Fibroblast of peridontal ligament (primary cell): Measurements from ENCODE around the gene AGAP3.

Experiments
- DNase-seq: peaks from one replicate; pipeline ENCODE4 v3.0.0-alpha.2; 2010; ENCODE audit errors: extremely low read depth

The AGAP3 gene

DNA sequence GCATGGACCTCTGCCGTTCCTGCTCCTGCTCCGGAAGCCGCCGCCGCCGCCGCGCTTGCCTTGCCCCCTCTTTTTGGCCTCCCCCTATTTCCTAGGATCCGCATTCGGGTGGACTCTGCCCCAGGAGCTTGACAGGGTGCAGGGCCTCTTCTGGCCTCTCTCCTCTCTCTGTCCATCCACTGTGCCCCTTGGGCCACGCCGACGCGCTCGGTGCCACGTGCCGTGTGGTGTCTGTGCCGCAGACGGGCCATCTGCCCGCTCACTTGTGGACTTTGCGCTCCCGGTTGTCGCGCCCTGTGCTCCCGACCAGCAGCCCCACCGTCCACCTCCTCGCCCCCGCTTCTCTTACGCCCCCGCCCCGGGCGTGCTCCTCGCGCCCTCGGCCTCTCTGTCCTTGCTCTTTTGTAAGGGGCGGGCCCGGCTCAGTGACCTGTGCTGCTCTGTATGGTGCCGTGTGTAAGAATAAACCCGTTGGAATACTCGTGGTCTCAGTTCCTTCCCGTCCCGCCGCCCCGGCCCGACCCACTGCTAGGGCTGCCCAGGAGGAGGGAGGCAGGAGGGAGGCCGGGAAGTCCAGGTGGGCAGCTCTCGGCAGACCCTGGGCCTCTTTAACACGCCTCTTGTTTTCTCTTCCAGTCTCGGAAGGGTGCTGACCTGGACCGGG, 37.0 kb downstream of the AGAP3 start:
- DNase-seq: no peak

DNA sequence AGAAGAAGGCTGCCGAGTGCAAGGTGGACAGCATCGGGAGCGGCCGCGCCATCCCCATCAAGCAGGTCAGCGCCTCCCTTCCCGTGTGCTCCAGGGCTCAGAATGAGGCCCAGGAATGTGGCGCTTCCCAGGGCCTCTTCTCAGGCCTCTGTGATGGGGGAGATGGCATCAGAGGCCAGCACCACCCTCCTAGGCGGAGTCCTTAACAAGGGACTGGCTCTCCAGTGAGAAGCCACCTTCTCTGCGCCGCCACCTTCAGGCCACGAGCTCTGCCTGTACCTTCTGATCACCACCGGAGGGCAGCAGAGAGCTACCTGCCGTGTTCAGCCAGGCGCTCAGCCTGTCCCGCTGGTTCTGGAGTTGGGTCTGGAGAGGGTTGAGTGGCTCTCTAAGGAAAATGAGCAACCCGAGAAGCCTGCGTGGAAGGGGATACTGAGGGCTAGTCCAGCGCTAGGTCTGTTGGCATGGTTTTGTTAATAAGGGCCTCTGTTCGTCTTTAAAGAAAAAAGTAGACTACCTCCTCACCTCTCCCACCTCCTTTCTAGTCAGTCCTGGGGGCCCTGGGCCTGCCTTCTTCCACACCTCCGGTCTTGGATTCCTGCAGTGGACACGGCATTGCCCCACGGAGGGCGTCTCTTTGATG, 37.7 kb downstream of the AGAP3 start:
- DNase-seq: peak; percentile 77

DNA sequence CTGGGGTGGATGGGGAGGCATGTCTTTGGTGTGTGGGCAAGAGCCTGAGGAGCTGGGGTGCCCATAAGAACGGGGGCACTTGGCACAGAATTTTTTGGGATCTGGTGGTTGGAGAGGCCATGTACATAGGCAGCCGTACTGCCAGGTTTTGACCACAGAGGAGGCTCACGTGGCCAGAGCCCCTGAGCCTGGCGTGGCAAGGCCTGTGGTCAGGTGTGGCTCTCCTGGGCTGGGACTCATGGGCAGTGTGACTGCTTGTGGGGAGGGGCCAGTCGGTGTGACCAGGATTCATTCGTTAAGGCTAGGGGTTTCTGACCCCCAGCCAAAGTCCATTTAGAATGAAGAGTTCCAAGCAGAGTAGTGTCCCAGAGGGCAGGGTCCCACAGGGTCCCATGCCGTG, 38.2 kb downstream of the AGAP3 start:
- DNase-seq: no peak

DNA sequence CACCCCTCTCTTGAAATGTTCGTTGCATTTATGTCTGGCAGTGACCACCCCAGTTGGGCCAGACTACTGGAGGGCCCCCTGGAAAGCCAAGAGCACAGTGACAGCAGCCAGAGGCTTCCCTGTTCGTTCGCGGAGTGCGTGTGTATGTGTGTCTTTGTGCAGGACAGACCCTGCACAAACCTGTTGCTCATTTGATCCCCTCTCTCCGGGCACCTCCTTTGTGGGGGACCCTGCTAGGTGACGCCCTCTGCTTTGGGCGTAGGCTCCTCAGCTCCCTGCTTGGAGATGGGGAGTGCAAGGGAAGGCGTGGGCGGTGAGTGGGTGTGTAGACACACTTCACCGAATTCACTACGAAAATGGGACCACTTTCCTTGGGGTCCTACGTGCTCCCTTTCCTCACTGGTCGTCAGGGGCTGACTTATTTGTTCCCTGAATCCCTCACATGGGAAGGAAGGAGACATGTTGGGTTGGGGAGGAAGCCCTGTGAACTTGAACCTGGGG, 38.7 kb downstream of the AGAP3 start:
- no peak for DNase-seq

- no peak for DNase-seq
These were observed 39.2 kb downstream of the AGAP3 start for GRCh38 chr7:151125470-151125845.

GRCh38 chr7:151125846-151126481, 39.7 kb downstream of the AGAP3 start:
- no peak for DNase-seq

DNA sequence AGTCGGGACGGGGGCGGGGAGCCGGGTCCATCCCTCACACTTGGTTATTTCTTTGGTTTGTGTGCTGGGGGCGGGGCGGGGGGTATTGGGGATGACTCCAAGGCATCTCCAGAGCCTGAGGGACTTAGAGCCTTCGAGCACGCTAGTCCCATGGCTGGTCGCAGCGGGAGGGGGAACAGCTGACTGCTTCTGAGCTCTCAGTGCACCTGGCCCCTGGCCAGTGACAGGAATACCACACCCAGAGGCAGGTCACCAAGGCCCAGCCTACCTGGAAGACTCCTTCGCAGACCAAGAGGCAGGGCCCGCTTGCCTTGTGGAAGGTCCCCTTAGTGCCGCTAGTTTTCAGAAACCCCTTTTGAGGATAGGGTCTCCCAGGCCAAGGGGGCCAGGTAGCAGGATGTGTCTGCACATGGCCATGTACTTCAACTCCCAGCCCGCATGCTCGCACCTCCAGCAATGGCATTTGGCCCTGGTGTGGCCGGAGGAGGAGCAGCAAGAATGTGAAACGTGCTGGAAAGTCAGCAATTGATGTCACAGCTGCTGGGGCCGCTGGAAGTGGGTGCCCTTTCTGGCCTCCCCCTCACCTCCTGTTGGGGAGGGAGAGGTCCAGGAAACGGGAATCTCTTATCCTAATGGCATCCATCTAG, 40.3 kb downstream of the AGAP3 start:
- DNase-seq: no peak

DNA sequence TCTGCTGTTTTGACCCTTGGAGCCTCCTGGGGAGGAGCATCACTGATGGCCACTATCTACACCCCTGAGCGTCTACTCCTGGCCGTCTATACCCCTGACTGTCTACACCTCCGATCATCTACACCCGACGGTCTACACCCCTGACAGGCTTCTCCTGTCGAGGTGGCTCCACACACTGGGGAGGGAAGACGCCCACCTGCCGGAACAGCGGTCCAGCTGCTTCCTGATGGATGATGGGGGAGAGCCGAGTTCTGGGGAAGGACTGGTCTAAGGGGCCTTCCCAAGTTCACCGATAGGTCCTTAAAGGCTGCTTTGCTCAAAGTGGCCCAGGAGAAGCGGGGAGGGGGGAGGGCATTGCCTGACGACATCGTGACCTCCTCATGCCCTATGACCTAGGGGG, 41.9 kb downstream of the AGAP3 start:
- DNase-seq: no peak

- DNase-seq: no peak
These were observed 42.4 kb downstream of the AGAP3 start for GRCh38 chr7:151128716-151129115.

- no peak for DNase-seq
These were observed 43.1 kb downstream of the AGAP3 start for GRCh38 chr7:151129117-151129959.

GRCh38 chr7:151129960-151130591, 43.8 kb downstream of the AGAP3 start:
- no peak for DNase-seq

DNA sequence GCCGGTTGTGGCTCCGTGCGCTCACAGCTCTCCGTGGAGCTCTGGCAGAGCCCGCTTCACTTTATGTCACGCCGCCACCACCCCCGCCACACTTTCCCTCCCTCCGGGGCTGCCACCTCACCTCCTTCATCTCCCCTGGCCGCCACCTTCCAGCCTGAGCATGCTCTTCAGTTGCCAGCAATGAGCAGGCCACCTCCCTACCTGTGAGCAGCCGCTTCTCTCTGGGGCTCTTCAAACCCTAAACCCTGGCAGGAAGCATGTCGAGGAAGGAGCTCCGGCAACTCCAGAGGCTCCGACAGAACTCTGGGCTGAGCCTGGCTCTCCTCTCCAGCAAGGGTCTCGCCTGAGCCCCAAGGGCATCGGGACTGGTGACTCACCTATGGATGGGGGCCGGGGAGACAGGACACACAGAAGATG, 44.5 kb downstream of the AGAP3 start:
- DNase-seq: no peak

GRCh38 chr7:151131224-151131591, 44.9 kb downstream of the AGAP3 start:
- DNase-seq: no peak

DNA sequence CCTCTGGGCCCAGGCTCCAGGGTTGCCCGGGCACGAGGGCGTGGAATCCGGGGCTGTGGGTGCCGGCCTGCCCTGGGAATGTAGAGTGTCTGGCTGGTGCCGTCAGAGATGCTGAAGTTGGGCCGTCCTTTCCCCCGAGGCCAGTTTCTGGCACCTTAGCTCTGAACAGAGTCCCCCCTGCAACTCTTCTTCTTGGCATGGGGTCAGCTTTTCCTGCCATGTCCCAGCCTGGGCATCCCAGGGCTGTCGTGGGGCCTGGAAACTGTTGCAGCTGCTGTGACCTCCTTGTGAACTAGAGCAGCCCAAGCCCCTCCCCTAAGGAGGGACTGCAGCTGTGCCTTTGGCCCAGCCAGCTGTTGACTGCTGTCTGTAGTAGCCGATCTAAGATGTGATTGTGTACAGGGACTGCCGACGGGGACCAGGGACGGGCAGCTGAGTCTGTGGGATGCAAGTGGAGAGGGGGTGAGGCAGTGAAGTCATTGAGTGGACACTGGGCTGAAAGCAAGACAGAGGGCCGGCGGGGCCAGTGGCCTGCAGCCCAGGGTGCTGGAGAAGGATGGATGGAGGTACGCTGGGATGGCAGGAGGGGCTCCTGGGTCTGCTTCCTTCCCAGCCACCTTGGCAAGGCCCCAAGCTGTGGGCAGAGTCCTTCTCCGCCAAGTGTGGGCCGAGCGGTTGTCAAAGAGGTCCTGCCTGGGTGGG, 45.5 kb downstream of the AGAP3 start:
- DNase-seq: no peak

DNA sequence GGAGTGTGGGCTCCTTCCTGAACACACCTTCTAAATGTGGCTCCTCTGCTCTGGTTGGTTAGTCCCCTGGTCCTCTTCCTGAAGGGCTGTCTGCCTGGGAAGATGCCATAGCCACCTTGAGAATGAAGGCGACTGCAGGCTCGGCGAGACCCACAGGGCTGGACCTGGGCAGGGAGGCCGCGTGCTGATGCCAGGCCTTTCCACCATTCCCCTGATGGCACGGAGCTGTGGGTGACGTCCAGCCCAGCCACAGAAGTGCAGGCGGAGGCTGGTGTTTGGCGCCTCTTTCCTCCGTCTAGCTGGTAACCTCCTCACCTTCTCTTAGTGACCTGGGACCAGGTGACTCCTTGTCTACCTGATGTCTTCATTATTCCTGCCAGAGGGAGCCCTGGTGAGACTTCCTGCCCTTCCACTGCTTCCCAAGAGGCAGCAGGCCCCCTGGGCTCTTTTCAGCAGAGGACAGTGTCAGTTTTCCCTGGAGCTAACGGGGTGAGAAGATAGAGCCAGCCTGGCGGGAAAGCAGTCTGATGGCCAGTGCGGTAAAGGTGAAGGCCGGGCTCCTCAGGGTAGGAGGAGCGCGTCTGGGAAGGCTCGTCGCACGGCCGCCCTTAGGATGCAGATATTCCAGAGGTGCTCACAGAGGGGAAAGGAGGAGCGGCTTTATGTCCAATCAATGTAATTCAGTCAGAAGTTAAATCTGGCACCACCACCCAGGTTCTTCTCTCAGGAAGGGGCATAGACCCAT, 46.4 kb downstream of the AGAP3 start:
- no peak for DNase-seq

GRCh38 chr7:151133266-151133985, 47.2 kb downstream of the AGAP3 start:
- no peak for DNase-seq

DNA sequence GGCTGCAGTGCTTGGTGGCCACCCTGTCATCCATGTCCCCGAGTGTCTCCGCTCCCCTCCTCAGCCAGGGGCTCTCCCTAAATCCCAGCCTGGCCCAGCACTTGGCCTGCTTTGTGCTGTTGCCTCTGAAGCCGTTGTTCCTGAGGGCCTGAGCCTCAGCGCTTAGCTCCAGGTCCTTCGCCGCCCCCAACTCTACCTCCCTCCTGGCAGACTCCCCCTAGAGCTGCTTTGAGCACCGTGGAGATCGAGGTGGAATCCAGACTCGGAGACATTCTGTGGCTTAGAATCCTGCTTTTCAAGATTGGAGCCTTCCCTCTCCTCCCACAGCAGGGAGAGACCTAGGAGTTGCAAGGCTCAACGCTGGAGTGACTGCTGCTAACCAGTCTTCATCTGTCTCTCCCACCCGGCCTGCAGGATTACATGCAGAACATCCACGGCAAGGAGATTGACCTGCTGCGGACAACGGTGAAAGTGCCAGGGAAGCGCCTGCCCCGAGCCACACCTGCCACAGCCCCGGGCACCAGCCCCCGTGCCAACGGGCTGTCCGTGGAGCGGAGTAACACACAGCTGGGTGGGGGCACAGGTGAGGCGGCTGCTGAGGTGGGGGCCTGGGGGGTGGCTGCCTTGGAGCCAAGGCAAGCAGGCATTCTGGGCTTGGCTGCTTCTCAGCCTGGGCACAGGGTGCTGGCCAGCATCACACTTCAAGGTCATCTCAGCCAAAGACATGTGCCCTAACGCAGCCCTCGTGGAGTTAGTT, 47.9 kb downstream of the AGAP3 start:
- DNase-seq: no peak

GRCh38 chr7:151134743-151135524, 48.7 kb downstream of the AGAP3 start:
- no peak for DNase-seq
